GM18858 (cell line): Measurements from ENCODE around the gene ARFGAP2.
"Not testable (repeated sequence)": the region's sequence is repeated elsewhere in the genome, so short reads cannot be mapped to it uniquely, and the experiment has no call there.

Experiments used
- ATAC-seq: cut with Tn5 transposase; IDR thresholded peaks from one replicate; pipeline ENCODE4 v1.9.1; 2021; ENCODE audit not compliant: unreplicated experiment

Gene ARFGAP2

GRCh38 chr11:47176328-47177228 lies at the start of gene ARFGAP2:
Gene ARFGAP2 (minus strand): TSS chr11:47176879. CDS start chr11:47176853, 26 bp downstream.
- ATAC-seq = peak; percentile 78

GRCh38 chr11:47225552-47226400 lies 49.1 kb upstream of the ARFGAP2 start:
- peak; percentile 91 for ATAC-seq

- no peak for ATAC-seq
Measured at GRCh38 chr11:47222696-47223095, 46.0 kb upstream of the ARFGAP2 start.

DNA sequence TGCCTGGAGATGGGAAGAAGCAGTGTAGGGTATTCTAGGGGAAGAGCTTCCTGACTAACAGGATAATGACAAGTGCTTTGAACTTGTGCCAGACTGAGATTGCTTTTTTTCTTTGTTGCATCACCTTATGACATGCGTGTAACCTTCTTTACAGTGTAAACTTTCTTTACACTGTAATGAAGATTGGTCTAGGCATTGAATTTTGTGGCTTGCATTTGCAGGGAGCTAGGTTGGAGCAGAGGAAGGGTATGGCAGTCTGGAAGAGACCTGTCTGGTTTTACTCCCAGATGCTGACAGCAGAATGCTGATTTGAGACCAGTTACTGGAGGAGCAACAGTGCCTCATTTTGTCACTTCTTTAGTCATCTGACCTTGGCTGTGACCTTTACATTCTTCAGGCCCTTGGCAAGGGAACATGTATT lies 43.7 kb upstream of the ARFGAP2 start:
- ATAC-seq = no peak

DNA sequence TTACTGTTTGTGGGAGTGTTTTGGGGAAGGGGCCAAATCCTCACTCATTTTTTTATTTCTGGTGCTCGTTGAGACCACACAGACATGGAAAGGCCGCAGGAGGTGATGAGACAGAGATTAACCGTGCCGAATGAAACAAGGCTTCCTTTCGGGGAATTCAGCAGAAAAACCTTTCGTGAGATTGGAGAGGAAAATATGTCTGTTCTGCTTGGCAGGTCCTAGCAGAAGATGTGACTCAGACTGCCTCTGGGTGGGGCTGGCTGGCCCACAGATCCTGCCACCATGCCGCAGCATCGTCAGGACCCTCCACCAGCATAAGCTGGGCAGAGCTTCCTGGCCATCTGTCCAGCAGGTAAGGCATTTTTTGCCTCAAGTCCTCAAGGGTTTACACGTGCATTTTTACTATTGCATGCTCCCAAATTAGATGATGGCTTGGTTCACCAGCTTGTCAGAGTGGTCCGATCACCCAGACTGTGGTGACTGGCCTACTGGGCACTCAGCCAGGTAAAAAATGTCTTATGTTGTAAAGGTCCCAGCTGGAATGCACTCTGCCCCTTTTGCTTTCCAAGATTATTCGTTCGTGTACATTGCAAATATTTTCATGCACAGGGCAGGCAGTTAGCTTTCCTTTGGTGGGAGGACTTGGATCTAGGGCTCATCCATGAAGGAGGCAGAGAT lies 39.6 kb upstream of the ARFGAP2 start:
- ATAC-seq = peak; percentile 29

DNA sequence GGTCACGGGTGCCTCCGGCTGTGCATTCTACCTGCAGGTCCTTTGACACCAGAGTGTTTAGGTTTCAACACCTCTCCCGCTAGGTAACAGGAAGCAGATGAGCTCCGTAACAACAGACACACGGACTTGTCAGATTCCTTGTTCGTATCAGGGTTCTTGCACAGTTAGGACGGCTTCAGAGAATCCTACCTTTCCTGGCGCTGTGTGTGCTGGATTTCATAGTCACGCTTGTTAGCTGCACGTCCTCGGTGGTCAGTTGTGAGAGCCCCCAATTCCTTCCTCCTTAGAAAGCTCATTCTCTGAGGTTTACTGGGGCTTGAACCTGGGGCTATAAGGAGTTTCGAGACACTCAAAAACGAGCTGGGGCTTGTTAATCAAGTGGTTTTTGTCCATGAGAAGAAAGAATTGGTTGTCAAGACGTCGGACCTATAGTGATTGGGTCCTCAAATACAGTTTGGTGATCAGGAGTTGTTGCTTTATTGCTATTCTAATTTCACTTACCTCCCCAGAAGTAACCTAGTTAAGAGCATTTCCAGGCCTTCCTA lies 38.8 kb upstream of the ARFGAP2 start:
- no peak for ATAC-seq

- peak; percentile 69 for ATAC-seq
Measured at GRCh38 chr11:47213950-47214565, 37.4 kb upstream of the ARFGAP2 start.

GRCh38 chr11:47212938-47213337 lies 36.3 kb upstream of the ARFGAP2 start:
- ATAC-seq = no peak

DNA sequence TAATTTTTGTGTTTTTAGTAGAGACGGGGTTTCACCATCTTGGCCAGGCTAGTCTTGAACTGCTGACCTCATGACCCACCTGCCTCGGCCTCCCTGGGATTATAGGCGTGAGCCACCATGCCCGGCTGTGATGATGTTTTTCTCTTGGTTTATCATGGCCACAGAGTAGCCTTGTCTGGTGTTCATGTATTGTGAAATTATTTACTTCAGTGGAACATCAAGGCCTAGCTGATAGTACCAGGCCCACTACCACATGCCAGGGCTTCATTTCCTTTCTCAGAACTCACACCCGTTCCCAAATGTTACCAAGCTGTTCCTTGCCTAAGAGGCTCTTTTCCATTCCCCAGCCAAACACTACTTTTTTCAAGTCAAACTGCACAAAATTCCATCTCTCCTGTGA lies 31.9 kb upstream of the ARFGAP2 start:
- ATAC-seq = no peak

- ATAC-seq = not testable (repeated sequence)
Measured at GRCh38 chr11:47208008-47208552, 31.4 kb upstream of the ARFGAP2 start.

DNA sequence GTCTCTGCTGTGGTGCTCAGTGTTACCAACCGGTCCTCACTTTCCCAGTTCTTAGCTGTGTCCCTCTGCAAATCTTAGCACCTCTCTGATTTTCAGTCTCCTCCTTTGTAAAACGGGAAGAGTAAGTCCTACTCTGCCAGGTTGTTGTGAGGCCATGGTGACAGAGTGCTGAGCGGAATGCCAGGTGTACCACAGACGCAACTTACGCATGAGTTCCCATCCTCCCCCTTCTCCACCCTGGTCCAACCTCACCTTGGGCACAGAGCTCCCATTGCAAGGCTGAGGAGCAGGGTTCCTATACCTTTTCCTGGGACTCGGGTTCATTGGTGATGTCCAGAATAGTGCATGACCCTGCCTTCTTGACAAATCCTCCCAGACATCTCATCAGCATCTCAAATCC lies 30.8 kb upstream of the ARFGAP2 start:
- no peak for ATAC-seq

GRCh38 chr11:47206577-47206976 lies 29.9 kb upstream of the ARFGAP2 start:
- ATAC-seq = not testable (repeated sequence)

DNA sequence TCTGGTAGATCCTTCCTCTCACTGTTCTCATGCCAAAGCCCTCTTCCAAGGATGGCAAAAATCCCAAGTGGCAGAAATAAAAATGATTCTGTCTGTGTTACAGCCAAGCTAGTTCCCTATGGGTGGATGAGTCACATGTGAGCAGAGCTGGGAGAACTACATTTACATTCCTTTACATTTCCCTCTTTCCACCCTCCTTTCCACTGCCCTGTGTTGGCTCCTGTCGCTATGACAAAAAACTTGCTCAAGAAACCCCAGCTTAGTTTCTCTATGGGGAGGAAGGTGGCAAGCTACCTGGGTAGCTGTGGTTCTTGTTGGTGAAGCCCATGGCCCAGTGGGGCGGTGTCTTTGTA lies 27.9 kb upstream of the ARFGAP2 start:
- no peak for ATAC-seq

- ATAC-seq = no peak
Measured at GRCh38 chr11:47202576-47202975, 25.9 kb upstream of the ARFGAP2 start.

GRCh38 chr11:47201015-47201414 lies 24.3 kb upstream of the ARFGAP2 start:
- no peak for ATAC-seq

DNA sequence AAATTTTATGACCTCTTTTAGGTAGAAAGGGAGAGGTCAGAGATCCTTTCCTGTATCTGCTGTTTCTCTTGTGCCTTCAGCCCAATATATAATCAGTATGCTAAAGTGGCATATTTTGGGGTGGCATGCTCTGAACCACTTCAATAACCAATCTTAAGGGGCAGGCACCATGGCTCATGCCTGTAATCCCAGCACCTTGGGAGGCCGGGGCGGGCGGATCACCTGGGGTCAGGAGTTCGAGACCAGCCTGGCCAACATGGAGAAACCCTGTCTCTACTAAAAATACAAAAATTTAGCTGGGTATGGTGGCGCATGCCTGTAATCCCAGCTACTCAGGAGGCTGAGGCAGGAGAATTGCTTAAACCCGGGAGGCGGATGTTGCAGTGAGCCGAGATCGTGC lies 21.5 kb upstream of the ARFGAP2 start:
- not testable (repeated sequence) for ATAC-seq

GRCh38 chr11:47192111-47192510 lies 15.4 kb upstream of the ARFGAP2 start:
- ATAC-seq = no peak

GRCh38 chr11:47191137-47191536 lies 14.5 kb upstream of the ARFGAP2 start:
- not testable (repeated sequence) for ATAC-seq

DNA sequence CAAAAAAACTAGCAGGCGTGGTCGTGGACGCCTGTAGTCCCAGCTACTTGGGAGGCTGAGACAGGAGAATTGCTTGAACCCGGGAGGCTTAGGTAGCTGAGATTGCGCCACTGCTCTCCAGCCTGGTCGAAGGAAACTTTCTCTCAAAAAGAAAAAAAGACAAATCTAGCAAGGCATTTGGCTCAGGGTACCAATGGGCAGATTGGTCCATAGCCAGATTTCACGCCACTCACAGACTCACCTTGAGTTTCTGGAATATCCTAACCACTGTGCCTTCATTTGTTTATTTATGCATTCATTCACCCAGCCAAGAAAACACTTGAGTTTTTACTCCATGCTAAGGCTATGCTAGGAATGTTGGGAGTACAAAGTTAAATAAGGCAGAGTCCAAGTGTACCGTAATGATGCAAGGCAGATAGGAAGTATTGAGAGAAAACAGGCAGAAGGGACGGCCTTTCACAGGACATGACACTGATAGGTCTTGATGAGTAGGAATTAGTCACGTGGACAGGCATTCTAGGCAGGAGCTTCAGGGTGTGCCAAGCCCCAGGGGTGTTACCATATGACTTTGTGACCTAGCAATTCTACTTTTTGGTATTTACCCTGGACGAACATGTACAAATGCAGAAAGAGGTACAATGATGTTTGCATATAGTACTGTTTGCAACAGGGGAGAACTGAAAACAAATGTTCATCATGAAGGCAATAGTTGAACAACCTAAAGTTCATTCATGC lies 12.6 kb upstream of the ARFGAP2 start:
- no peak for ATAC-seq

DNA sequence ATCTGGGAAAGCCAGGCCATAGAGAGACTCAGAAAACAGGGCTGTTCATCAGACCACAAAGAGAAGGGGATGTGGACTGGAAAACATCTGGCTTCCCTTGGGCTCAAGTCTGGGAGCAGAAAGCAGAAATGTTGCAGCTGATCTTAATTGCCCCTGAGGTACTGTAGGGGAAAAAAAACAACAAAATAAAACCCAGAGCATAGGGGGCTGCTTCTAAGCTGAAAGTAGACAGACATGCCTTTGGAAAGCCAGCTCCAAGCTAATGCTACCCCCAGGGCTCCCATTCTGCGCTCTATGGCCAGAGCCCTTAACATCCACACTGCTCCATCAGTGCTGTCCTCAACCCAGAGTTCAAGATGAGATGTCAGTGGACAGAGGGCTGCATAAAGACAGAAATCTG lies 11.6 kb upstream of the ARFGAP2 start:
- no peak for ATAC-seq
